ENCODE data around the gene LRRC75B. TPM values are rescaled to one million over a fixed set of nuclear protein-coding genes. Genes with fewer than 3 reads are reported as not detected.
"Not testable (repeated sequence)": the region's sequence is repeated elsewhere in the genome, so short reads cannot be mapped to it uniquely, and the experiment has no call there.

Gene LRRC75B
- total RNA-seq, 1 experiment from 2014 or later = 18.1 TPM

- H2AK5ac ChIP-seq (ENCODE audit: insufficient read length, low read length); H2BK12ac ChIP-seq (ENCODE audit: insufficient read length, low read depth, low read length); H3K14ac ChIP-seq (ENCODE audit: insufficient read depth, low read length); H3K23ac ChIP-seq (ENCODE audit: insufficient read length, low read depth, low read length); H3K79me2 ChIP-seq (ENCODE audit: insufficient read depth, low read length); H3K23me2 ChIP-seq (ENCODE audit: insufficient read length, low read depth, low read length, poor library complexity, severe bottlenecking); H2BK15ac ChIP-seq (ENCODE audit: low read depth, low read length); H3K9ac ChIP-seq (ENCODE audit: extremely low read depth, insufficient read length, low read length); H3K4me1 Mint-ChIP-seq; H3K4ac ChIP-seq (ENCODE audit: low read depth, low read length); H2BK120ac ChIP-seq (ENCODE audit: low read depth, low read length, poor library complexity, severe bottlenecking); H4K91ac ChIP-seq (ENCODE audit: insufficient read length, low read depth, low read length); H4K8ac ChIP-seq (replicated peaks; ENCODE audit: insufficient read length, low read depth, low read length); H2BK20ac ChIP-seq (ENCODE audit: low read depth, low read length, poor library complexity, severe bottlenecking); H3K4me3 Mint-ChIP-seq; H2BK5ac ChIP-seq (ENCODE audit: insufficient read length, low read length); H3K9me3 ChIP-seq (ENCODE audit: control insufficient read depth, low read depth, low read length); H3K27me3 ChIP-seq (ENCODE audit: insufficient read depth, low read length); H3K79me1 ChIP-seq (ENCODE audit: insufficient read depth, low read depth, low read length, poor library complexity, severe bottlenecking); H2AFZ ChIP-seq (ENCODE audit: low read length); H3K18ac ChIP-seq (ENCODE audit: insufficient read length, low read depth, low read length); H3K27ac ChIP-seq (ENCODE audit: insufficient read length, low read depth, low read length); H3K4me2 ChIP-seq (ENCODE audit: insufficient read depth, insufficient read length, low read length); H3K36me3 Mint-ChIP-seq (ENCODE audit: insufficient read depth in 1 of 3, low read depth in 3 of 3); H3K9me3 Mint-ChIP-seq; H3K4me1 ChIP-seq (ENCODE audit: insufficient read depth, low read length); H3T11ph ChIP-seq (ENCODE audit: low read length); H4K20me1 ChIP-seq (ENCODE audit: control insufficient read depth, insufficient read depth, insufficient read length); H3K56ac ChIP-seq (ENCODE audit: insufficient read length, low read depth, low read length); H3K27me3 Mint-ChIP-seq (ENCODE audit: low read depth); H4K5ac ChIP-seq (ENCODE audit: insufficient read length, low read depth, low read length); DNase-seq: not testable (repeated sequence)
- peak; percentile 50 for TF ChIP-seq CTCF (conservative IDR thresholded peaks at IDR 0.05)
- WGBS (ENCODE audit: extremely low coverage, insufficient read length, low lambda C conversion rate) = no CpG with 5 or more reads among the region's 5 CpGs
- H3K27ac Mint-ChIP-seq = peak overlapping the region in 1 of 3 experiments; percentile 81; a peak in 1 of 7 replicates
These were observed 28.4 kb upstream of the LRRC75B start for GRCh38 chr22:24621244-24621643.

GRCh38 chr22:24614794-24615193, 21.9 kb upstream of the LRRC75B start:
- H2BK5ac ChIP-seq (ENCODE audit: insufficient read length, low read length); H3K27me3 Mint-ChIP-seq (ENCODE audit: low read depth); H3K27ac Mint-ChIP-seq; H2AK5ac ChIP-seq (ENCODE audit: insufficient read length, low read length); H3K79me1 ChIP-seq (ENCODE audit: insufficient read depth, low read depth, low read length, poor library complexity, severe bottlenecking); H3K79me2 ChIP-seq (ENCODE audit: insufficient read depth, low read length); H2AFZ ChIP-seq (ENCODE audit: low read length); H3K56ac ChIP-seq (ENCODE audit: insufficient read length, low read depth, low read length); H3K14ac ChIP-seq (ENCODE audit: insufficient read depth, low read length); H3K4me1 Mint-ChIP-seq; H2BK12ac ChIP-seq (ENCODE audit: insufficient read length, low read depth, low read length); H3K9me3 Mint-ChIP-seq; H3T11ph ChIP-seq (ENCODE audit: low read length); H2BK15ac ChIP-seq (ENCODE audit: low read depth, low read length); H3K4me3 Mint-ChIP-seq; H3K27me3 ChIP-seq (ENCODE audit: insufficient read depth, low read length); H3K9ac ChIP-seq (ENCODE audit: extremely low read depth, insufficient read length, low read length); H3K27ac ChIP-seq (ENCODE audit: insufficient read length, low read depth, low read length); H3K23me2 ChIP-seq (ENCODE audit: insufficient read length, low read depth, low read length, poor library complexity, severe bottlenecking); H4K91ac ChIP-seq (ENCODE audit: insufficient read length, low read depth, low read length); H3K18ac ChIP-seq (ENCODE audit: insufficient read length, low read depth, low read length); H4K5ac ChIP-seq (ENCODE audit: insufficient read length, low read depth, low read length); H3K23ac ChIP-seq (ENCODE audit: insufficient read length, low read depth, low read length); H4K20me1 ChIP-seq (ENCODE audit: control insufficient read depth, insufficient read depth, insufficient read length); H3K36me3 Mint-ChIP-seq (ENCODE audit: insufficient read depth in 1 of 3, low read depth in 3 of 3); H3K4me1 ChIP-seq (ENCODE audit: insufficient read depth, low read length); H4K8ac ChIP-seq (replicated peaks; ENCODE audit: insufficient read length, low read depth, low read length); H3K4ac ChIP-seq (ENCODE audit: low read depth, low read length); H2BK20ac ChIP-seq (ENCODE audit: low read depth, low read length, poor library complexity, severe bottlenecking); H3K9me3 ChIP-seq (ENCODE audit: control insufficient read depth, low read depth, low read length); H2BK120ac ChIP-seq (ENCODE audit: low read depth, low read length, poor library complexity, severe bottlenecking); H3K4me2 ChIP-seq (ENCODE audit: insufficient read depth, insufficient read length, low read length): not testable (repeated sequence)
- DNase-seq = peak; percentile 68
- WGBS (ENCODE audit: extremely low coverage, insufficient read length, low lambda C conversion rate) = no CpG with 5 or more reads among the region's 15 CpGs

Data from H9 (cell line).